Ascending aorta (tissue), 2 donors: Measurements from ENCODE around the gene SLC44A1. TPM values are rescaled to one million over a fixed set of nuclear protein-coding genes. Genes with fewer than 3 reads are reported as not detected.

Experiments used
- DNase-seq, 2 donors: peaks; one replicate each; pipeline ENCODE4 v3.0.0-alpha.2; 2019; ENCODE audit warnings: low spot score in 2 of 2
- H3K27ac ChIP-seq, 2 donors: fragments of 200-600 bp; sonication (generic); one replicate each; pipeline ENCODE4 v1.5.1; 2016 to 2017; ENCODE audit warnings: mild to moderate bottlenecking in 1 of 2
- H3K27me3 ChIP-seq: fragments of 200-600 bp; sonication (generic); one replicate; pipeline ENCODE4 v1.5.1; 2017
- H3K36me3 ChIP-seq, 2 donors: fragments of 200-600 bp; sonication (generic); one replicate each; pipeline ENCODE4 v1.5.1; 2016
- H3K4me1 ChIP-seq, 2 donors: fragments of 200-600 bp; sonication (generic); one replicate each; pipeline ENCODE4 v1.5.1; 2016 to 2017; ENCODE audit warnings: mild to moderate bottlenecking in 1 of 2
- H3K4me3 ChIP-seq, 2 donors: fragments of 200-600 bp; sonication (generic); one replicate each; pipeline ENCODE4 v1.5.1; 2016 to 2017; ENCODE audit warnings: mild to moderate bottlenecking in 1 of 2
- H3K9me3 ChIP-seq, 2 donors: fragments of 200-600 bp; sonication (generic); one replicate each; pipeline ENCODE4 v1.5.1; 2016
- CTCF ChIP-seq, 3 experiments: fragments of 200-600 bp in 2 of 3; fragments of 450-650 bp in 1 of 3; sonication (generic) in 2 of 3; IDR thresholded peaks; one replicate each; pipeline ENCODE4 v1.5.1; 2016 to 2019; ENCODE audit warnings: antibody characterized with exemption in 3 of 3, mild to moderate bottlenecking in 1 of 3, moderate library complexity in 1 of 3
- intact Hi-C: fragments of 100-400 bp; cut with DNase I; formaldehyde crosslinking; loops from one replicate; pipeline ENCODE4 v1.15.1; 2023
- total RNA-seq: library from RNA; depleted of rRNA; stranded (reverse); fragments of >200 nt; gene quantifications from one replicate; pipeline ENCODE4 v1.1.0, GENCODE V29; 2016

Gene SLC44A1
- total RNA-seq, 1 donor from 2014 or later, result 26.5 TPM

DNA sequence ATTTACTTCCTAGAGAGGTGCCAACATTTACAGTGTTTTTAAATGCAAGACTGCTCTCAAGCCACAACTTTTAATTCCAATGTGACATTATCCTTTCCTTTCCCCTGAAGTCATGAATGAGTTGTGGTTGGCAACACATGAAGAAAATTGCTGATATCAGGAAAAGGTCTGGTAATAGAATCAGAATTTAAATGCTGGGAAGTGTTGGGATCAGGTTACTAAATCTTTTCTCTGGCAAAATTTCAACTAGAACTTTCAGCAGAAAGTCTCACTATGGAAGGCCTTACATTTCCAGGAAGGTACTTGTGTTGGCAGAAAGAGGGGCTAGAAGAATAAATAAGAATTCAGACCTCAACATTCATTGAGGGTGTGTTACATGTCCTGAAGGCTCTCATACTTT is 10.6 kb upstream of the SLC44A1 start:
- no peak overlapping the region for H3K27ac ChIP-seq
- no peak for DNase-seq
- intact Hi-C loops, result no loop called here
- H3K27me3 ChIP-seq, result no peaks in the 10 kb centered on the region
- no peak for TF ChIP-seq CTCF (IDR thresholded peaks at IDR 0.05)
- H3K4me3 ChIP-seq, result no peak overlapping the region
- no peaks in the 10 kb centered on the region for H3K4me1 ChIP-seq
- no peaks in the 10 kb centered on the region for H3K9me3 ChIP-seq
- H3K36me3 ChIP-seq, result no peaks in the 10 kb centered on the region

GRCh38 chr9:105236261-105236660 is 8.2 kb upstream of the SLC44A1 start:
- Histone ChIP-seq H3K4me3 (no peak overlapping the region), H3K36me3 (no peaks in the 10 kb centered on the region), H3K27me3 (no peaks in the 10 kb centered on the region), H3K9me3 (no peaks in the 10 kb centered on the region), H3K27ac (no peak overlapping the region), H3K4me1 (no peaks in the 10 kb centered on the region)
- intact Hi-C loops, result no loop called here
- no peak for TF ChIP-seq CTCF (IDR thresholded peaks at IDR 0.05)
- no peak for DNase-seq

- Histone ChIP-seq H3K4me3 (no peak overlapping the region), H3K36me3 (no peaks in the 10 kb centered on the region), H3K27ac (no peak overlapping the region), H3K9me3 (no peaks in the 10 kb centered on the region), H3K4me1 (peaks cover 0 to 6% of the 10 kb centered on the region in 2 donors), H3K27me3 (no peaks in the 10 kb centered on the region)
- no peak for TF ChIP-seq CTCF (IDR thresholded peaks at IDR 0.05)
- no peak for DNase-seq
- intact Hi-C loops, result no loop called here
Observed at GRCh38 chr9:105237246-105237645, 7.2 kb upstream of the SLC44A1 start.

DNA sequence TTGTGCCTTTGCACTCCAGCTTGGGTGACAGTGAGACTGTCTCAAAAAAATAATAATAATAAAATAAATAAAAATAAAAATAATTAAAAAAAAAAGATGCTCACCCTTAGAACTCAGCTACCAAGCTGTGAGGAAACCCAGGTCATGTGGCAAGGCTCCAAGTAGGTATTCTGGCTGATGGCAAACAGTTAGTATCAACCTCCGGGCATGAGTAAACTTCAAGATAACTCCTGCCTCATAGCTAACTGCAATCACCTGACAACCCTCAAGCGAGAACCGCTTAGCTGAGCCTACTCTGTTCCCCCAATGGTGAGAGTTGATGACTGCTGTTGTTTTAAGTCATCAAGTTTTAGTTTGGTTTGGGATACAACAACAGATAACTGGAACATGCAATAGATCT is 6.1 kb upstream of the SLC44A1 start:
- intact Hi-C loops, result no loop called here
- no peak for DNase-seq
- Histone ChIP-seq H3K27me3 (no peaks in the 10 kb centered on the region), H3K27ac (no peak overlapping the region), H3K36me3 (no peaks in the 10 kb centered on the region), H3K4me3 (no peak overlapping the region), H3K9me3 (peaks cover 5 to 6% of the 10 kb centered on the region in 2 donors), H3K4me1 (peaks cover 0 to 8% of the 10 kb centered on the region in 2 donors)
- no peak for TF ChIP-seq CTCF (IDR thresholded peaks at IDR 0.05)

DNA sequence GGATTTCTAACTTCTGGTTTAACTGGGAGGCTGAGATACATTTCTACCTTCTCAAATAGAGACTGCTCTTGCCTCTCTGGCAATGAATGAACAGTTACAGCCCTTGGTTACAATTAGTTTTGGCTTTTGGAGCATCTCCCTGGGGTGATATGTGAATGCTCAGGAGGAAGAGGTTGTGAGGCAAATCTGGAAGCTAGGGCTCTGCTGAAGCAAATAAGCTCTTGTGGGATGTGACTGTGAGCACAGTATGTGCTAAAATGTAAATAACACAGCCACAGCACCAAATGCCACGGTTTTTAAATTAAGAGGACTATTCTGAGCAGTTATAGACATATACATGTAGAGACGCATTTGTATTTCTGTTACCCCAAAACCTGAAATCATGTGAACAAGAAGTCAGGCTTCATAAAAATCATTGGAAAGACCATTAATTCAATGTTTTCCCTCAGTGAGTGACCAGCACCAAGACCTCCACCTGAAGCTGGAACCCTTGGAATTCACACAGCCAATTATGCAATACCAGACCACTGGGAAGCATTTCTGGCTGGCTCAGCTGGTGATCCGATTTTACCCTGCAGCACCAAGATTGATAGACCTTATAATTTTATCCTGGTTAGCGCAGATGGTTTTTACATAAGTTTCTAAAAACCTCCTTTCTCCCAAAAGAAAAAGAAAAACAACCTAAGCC is 3.0 kb upstream of the SLC44A1 start:
- DNase-seq, result no peak
- intact Hi-C loops, result loop anchor here (5.0 kb wide), 3 partner anchors 84 to 1149 kb away; partner anchors contain the start of genes NIPSNAP3B and SMC2
- no peak overlapping the region for H3K4me3 ChIP-seq
- H3K36me3 ChIP-seq, result no peaks in the 10 kb centered on the region
- H3K4me1 ChIP-seq, result peaks cover 9 to 11% of the 10 kb centered on the region in 2 donors
- no peaks in the 10 kb centered on the region for H3K27me3 ChIP-seq
- H3K9me3 ChIP-seq, result peaks cover 6 to 8% of the 10 kb centered on the region in 2 donors
- no peak for TF ChIP-seq CTCF (IDR thresholded peaks at IDR 0.05)
- H3K27ac ChIP-seq, result no peak overlapping the region
